AG04450 (cell line): ENCODE measurements around the gene ARL6IP4. TPM values are rescaled to one million over a fixed set of nuclear protein-coding genes. Genes with fewer than 3 reads are reported as not detected.

Experiments used
- CTCF ChIA-PET: fragments of 300-600, 350-600 bp; formaldehyde crosslinking; extraction: SDS; loops from one replicate; lab custom pipeline; 2022; ENCODE audit warnings: antibody characterized with exemption, inconsistent platforms; lab: Charles Lee
- POLR2A ChIA-PET: fragments of 350-600 bp; formaldehyde crosslinking; extraction: SDS; loops from one replicate; lab custom pipeline; 2021; ENCODE audit warnings: antibody characterized with exemption, inconsistent platforms; lab: Yijun Ruan, JAX
- DNase-seq: peaks from one replicate; pipeline ENCODE4 v3.0.0-alpha.2; 2011; ENCODE audit warnings: low read depth, low spot score
- H3K27ac ChIP-seq: one replicate; pipeline ENCODE4 v1.5.1; 2012; ENCODE audit warnings: low read depth, low read length, control low read depth
- H3K27me3 ChIP-seq: one replicate; pipeline ENCODE4 v1.6.0; 2012; ENCODE audit warnings: low read length; ENCODE audit not compliant: control insufficient read depth, insufficient read depth
- H3K4me3 ChIP-seq: 2 replicates; pipeline ENCODE4 v1.5.1; 2011; ENCODE audit warnings: mild to moderate bottlenecking, low read depth, low read length, control low read depth
- H3K9me3 ChIP-seq: 2 replicates; pipeline ENCODE4 v1.5.1; 2012; ENCODE audit warnings: low read length; ENCODE audit not compliant: control insufficient read depth, insufficient read depth
- CTCF ChIP-seq: IDR thresholded peaks from 2 replicates; pipeline ENCODE4 v1.5.1; 2011; ENCODE audit warnings: low read depth, low read length, control low read depth, inconsistent platforms
- polyA plus RNA-seq: library from polyadenylated mRNA; depleted of rRNA; stranded (reverse); fragments of >200 nt; gene quantifications from 2 replicates; pipeline ENCODE4 v1.2.3, GENCODE V29; 2011

The ARL6IP4 gene
- polyA plus RNA-seq, 1 experiment, result 185 TPM

- TF ChIP-seq CTCF, result no peak
- DNase-seq, result no peak
- Histone ChIP-seq H3K9me3 (no peaks in the 10 kb centered on the region), H3K27ac (no peak overlapping the region), H3K27me3 (no peaks in the 10 kb centered on the region), H3K4me3 (no peak overlapping the region)
- ChIA-PET CTCF (interaction anchor here (0.7 to 1.1 kb wide), 3 partner anchors 8 to 212 kb away, joined by 3 to 4 read pairs (median 3); no protein-coding TSS in a partner anchor), POLR2A (no interaction called here)
Measured at GRCh38 chr12:123026094-123026853, 45.8 kb downstream of the ARL6IP4 start.

GRCh38 chr12:123027726-123028445 lies 47.4 kb downstream of the ARL6IP4 start:
- H3K4me3 ChIP-seq, result no peak overlapping the region
- TF ChIP-seq CTCF, result no peak
- POLR2A ChIA-PET, result no interaction called here
- no peak for DNase-seq
- H3K27me3 ChIP-seq, result no peaks in the 10 kb centered on the region
- H3K27ac ChIP-seq, result no peak overlapping the region
- CTCF ChIA-PET, result no interaction called here
- H3K9me3 ChIP-seq, result no peaks in the 10 kb centered on the region

GRCh38 chr12:123028475-123028874 lies 48.0 kb downstream of the ARL6IP4 start:
- H3K27me3 ChIP-seq, result no peaks in the 10 kb centered on the region
- DNase-seq, result no peak
- CTCF ChIA-PET, result no interaction called here
- no peak overlapping the region for H3K4me3 ChIP-seq
- H3K9me3 ChIP-seq, result no peaks in the 10 kb centered on the region
- H3K27ac ChIP-seq, result no peak overlapping the region
- no peak for TF ChIP-seq CTCF
- POLR2A ChIA-PET, result no interaction called here

GRCh38 chr12:123029550-123029949 lies 49.1 kb downstream of the ARL6IP4 start:
- no peaks in the 10 kb centered on the region for H3K27me3 ChIP-seq
- no peak overlapping the region for H3K4me3 ChIP-seq
- H3K27ac ChIP-seq, result no peak overlapping the region
- ChIA-PET POLR2A (no interaction called here), CTCF (no interaction called here)
- no peak for DNase-seq
- no peaks in the 10 kb centered on the region for H3K9me3 ChIP-seq
- TF ChIP-seq CTCF, result no peak

GRCh38 chr12:123030686-123031085 lies 50.2 kb downstream of the ARL6IP4 start:
- Histone ChIP-seq H3K9me3 (no peaks in the 10 kb centered on the region), H3K27ac (no peak overlapping the region), H3K4me3 (no peak overlapping the region), H3K27me3 (no peaks in the 10 kb centered on the region)
- ChIA-PET CTCF (no interaction called here), POLR2A (interaction anchor here (0.7 kb wide), 1 partner anchor 202 kb away, joined by 6 read pairs; no protein-coding TSS in a partner anchor)
- TF ChIP-seq CTCF, result no peak
- DNase-seq, result no peak
